NCI-H128 (cell line): ENCODE results near the gene THTPA.
"Not testable (repeated sequence)": the region's sequence is repeated elsewhere in the genome, so short reads cannot be mapped to it uniquely, and the experiment has no call there.

Source experiments
- DNase-seq: peaks from one replicate; lab custom pipeline; 2025; ENCODE audit not compliant: unreplicated experiment; lab: John Stamatoyannopoulos, UW

The THTPA gene

DNA sequence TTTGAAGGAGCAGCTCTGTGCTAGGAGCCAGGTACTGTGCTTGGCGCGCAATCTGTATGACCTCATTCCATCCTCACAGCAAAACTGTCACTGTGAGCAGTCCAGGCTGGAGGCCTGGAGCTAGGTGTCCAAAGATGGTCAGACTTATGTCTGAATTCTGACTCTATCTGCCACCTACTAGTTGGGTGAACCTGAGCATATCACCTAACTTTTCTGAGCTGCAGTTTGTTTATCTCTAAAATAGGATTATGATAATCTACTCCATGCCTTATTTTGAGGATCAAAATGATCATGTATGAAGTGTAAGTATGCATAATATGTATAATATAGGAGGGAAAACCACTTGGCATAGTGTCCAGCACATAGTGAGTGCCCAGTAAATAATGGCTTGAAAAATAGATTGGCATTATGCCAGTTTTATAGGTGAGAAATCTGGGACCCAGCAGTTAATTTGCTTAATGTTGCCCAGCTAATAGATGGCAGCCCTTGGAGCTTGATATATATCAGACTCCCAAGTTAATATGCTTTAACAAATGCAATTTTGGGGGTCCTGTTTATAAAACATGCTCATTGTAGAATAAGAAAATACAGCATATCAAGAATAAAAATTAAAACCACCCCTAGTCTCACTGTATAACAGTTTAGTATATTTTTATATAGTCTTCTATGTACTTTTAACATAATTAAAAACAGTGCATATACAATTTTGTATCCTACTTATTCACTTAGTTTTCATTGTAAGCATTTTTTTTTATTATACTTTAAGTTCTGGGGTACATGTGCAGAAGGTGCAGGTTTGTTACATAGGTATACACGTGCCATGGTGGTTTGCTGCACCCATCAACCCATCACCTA is 27.1 kb downstream of the THTPA start:
- no peak for DNase-seq

DNA sequence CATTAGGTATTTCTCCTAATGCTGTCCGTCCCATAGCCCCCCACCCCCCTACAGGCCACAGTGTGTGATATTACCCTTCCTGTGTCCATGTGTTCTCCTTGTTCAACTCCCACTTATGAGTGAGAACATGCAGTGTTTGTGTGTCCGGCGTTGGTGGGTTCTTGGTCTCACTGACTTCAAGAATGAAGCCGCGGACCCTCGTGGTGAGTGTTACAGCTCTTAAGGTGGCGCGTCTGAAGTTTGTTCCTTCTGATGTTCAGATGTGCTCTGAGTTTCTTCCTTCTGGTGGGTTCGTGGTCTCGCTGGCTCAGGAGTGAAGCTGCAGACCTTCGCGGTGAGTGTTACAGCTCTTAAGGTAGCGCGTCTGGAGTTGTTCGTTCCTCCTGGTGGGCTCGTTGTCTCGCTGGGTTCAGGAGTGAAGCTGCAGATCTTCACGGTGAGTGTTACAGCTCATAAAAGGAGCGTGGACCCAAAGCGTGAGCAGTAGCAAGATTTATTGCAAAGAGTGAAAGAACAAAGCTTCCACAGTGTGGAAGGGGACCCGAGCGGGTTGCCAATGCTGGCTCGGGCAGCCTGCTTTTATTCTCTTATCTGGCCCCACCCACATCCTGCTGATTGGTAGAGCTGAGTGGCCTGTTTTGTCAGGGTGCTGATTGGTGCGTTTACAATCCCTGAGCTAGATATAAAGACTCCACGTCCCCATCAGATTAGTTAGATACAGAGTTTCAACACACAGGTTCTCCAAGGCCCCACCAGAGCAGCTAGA is 27.9 kb downstream of the THTPA start:
- not testable (repeated sequence) for DNase-seq

- not testable (repeated sequence) for DNase-seq
Observed at GRCh38 chr14:23584527-23585203, 28.6 kb downstream of the THTPA start.

DNA sequence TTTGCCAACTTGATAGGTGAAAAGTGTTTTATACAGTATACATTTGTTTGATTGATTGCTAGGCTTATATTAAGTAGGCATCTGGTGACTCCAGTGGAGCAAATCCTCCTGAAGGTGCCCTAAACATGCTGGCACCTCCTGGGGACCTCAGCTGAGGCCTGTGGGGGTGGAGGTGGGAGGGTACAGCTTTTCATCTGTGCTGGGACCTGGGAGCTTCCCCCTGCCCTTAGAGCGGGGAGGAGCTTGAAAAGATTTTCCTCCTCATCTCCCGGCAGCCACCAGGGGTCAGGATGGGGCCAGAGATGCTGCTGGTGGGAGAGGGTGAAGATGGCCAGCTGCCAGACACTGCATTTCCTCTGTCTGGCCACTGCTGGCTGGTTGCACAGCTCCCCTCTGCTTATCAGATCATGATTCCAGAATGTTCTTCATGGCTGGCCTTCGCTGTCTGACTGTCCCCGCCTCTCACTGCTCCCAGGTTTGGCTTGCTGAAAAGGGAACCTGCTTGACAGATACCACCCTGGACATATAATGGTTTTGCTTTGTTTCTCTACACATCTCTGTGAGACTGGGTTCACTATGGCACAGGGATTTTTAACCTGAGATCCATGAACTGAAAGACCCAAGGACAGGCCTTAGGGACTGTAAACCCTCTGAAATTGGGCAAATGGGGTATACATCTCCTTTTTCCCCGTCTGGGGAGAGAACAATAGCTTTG is 33.0 kb downstream of the THTPA start:
- DNase-seq: peak; percentile 62

DNA sequence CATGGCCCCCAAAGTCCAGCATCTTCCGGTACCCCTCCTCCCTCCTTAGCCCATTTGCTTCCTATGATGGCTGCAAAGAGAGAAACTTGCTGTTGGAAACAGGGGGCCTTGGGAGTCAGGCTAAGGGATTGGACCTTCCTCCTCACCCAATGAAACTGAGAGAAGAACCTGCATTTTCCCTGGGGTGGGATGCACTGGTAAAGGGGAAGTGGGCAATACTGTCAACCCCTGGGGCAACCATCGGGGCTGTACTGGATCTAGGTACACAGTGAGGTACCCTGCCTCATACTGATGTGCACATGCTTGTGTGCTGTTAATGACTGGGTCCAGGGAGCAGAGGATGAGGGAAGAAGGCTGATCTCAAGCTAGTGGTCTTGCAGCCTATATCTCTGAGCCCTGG is 33.5 kb downstream of the THTPA start:
- no peak for DNase-seq

- DNase-seq: no peak
Observed at GRCh38 chr14:23590198-23590597, 34.1 kb downstream of the THTPA start.

DNA sequence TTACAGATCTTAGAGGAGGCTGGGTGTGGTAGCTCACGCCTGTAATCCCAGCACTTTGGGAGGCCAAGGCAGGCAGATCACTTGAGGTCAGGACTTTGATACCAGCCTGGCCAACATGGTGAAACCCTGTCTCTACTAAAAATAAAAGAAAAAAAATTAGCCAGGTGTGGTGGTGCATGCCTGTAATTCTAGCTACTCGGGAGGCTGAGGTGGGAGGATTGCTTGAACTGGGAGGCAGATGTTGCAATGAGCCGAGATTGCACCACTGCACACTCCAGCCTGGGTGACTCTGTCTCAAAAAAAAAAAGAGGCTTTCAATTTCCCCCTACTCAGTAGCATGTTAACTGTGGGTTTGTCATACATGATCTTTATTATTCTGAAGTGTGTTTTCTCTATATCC is 38.1 kb downstream of the THTPA start:
- not testable (repeated sequence) for DNase-seq

GRCh38 chr14:23600322-23600707 is 44.2 kb downstream of the THTPA start:
- DNase-seq: no peak

DNA sequence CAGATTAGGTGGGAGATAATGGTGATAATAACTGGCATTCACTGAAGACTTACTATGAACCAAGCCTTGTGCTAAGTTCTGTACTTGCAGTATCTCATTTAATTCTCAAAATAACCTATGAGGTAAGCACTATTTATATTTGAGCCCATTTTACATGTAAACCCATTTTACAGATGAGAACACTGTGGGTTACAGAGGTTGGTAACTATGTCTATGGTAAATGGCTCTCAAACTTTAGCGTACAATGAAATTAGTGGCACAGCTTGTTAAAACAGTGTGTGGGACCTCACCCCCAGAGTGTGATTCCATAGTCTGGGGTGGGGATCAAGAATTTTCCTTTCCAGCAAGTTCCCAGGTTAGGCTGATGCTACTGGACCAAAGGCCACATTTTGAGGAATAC is 44.7 kb downstream of the THTPA start:
- DNase-seq: no peak

DNA sequence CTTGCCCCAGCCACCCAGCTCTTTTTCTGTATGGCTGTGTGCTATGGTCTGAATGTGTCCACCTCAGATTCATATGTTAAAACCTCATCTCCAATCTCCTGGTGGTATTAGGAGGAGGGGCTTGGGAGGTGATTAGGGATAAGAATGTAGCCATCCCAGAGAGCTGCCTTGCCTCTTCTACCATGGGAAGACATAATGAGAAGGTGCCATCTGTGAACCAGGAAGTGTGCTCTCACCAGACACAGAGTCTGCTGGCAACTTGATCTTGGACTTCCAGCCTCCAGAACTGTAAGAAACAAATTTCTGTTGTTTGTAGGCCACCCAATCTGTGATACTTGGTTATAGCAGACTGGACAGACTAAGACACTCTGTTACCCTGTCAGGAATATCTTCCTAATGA is 45.4 kb downstream of the THTPA start:
- DNase-seq: no peak

DNA sequence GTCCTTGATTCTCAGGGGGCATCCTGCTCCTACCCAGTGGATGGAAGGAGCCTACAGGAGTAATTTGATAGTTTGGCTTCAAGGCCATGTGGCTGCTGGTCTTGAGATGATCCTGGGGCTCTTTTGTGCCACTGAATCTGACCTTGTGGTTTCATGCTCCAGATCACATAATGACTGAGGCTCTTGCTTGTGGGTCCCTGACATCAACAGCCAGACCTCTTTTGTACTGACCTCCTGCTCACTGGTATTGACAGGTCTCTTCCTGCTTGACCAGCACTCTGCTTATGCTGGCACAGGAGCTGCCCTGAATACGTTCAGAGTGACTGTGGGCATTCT is 45.7 kb downstream of the THTPA start:
- DNase-seq: no peak

GRCh38 chr14:23602181-23603095 is 46.4 kb downstream of the THTPA start:
- DNase-seq: no peak

DNA sequence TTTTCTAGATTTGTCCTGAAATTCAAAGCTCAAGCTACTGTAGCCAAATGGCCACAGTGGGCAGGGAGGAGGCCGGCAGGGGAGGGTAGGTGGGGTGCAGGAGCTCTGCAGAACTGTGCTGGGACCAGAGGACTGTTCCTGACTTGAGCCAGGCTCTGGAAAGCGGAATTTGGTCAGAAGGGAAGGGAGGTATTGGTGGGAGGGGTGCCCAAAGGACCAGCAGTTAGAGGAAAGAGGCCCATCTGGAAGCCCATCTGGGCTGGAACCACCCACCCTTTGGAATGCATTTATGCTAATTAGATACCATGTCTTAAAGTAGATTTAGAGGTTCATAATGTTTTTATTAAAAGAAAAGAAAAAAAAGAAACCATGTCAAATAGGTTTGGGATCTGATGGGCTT is 47.0 kb downstream of the THTPA start:
- DNase-seq: no peak

- no peak for DNase-seq
Observed at GRCh38 chr14:23604148-23604547, 48.1 kb downstream of the THTPA start.

DNA sequence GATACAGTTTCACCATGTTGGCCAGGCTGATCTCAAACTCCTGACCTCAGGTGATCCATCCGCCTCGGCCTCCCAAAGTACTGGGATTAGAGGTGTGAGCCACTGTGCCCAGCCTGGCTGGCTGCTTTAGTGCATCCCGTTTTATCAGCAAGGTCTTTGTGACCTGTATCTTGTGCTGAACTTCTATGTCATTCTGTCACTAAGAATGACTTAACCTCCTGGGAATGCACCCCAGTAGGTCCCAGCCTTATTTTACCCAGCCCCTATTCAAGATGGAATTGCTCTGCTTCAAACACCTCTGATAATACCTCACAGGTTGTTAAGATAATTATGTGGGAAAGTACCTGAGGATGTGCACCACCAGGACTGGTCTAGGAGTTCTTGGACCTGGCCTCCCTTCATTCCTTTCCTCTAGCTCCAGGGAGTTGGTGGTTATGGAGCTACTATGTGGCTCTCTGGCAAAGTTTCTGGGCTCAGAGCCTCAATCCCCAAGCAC is 48.7 kb downstream of the THTPA start:
- no peak for DNase-seq

GRCh38 chr14:23605931-23606585 is 50.0 kb downstream of the THTPA start:
- no peak for DNase-seq

- DNase-seq: no peak
Observed at GRCh38 chr14:23608454-23608853, 52.4 kb downstream of the THTPA start.

- DNase-seq: no peak
Observed at GRCh38 chr14:23609001-23609400, 52.9 kb downstream of the THTPA start.

- not testable (repeated sequence) for DNase-seq
Observed at GRCh38 chr14:23609411-23610089, 53.5 kb downstream of the THTPA start.
